B cell (primary cell): Measurements from ENCODE around the gene POU2AF1. TPM values are rescaled to one million over a fixed set of nuclear protein-coding genes. Genes with fewer than 3 reads are reported as not detected.

Source experiments
- ATAC-seq: fragments of 200-7000 bp; cut with Tn5 transposase; one replicate; pipeline ENCODE4 v1.10.0; 2021; ENCODE audit warnings: low read depth, mild to moderate bottlenecking, moderate number of reproducible peaks, moderate library complexity
- CTCF ChIA-PET: fragments of 350-600 bp; sonication (Branson Sonifier 250); formaldehyde crosslinking; loops from one replicate; lab custom pipeline; 2021; ENCODE audit warnings: antibody characterized with exemption, inconsistent platforms; lab: Charles Lee
- POLR2A ChIA-PET: fragments of 350-600 bp; sonication (Branson Sonifier 250); formaldehyde crosslinking; loops from one replicate; lab custom pipeline; 2021; ENCODE audit warnings: antibody characterized with exemption; lab: Charles Lee
- DNase-seq: peaks from one replicate; pipeline ENCODE4 v3.0.0; 2013
- H2AFZ ChIP-seq: 2 replicates; pipeline ENCODE4 v1.6.1; 2012; ENCODE audit warnings: mild to moderate bottlenecking, low read depth, low read length; ENCODE audit not compliant: insufficient read depth, poor library complexity, severe bottlenecking
- H3K27ac ChIP-seq, 2 donors: 1 replicate in 1 of 2; 2 replicates in 1 of 2; pipeline ENCODE4 v1.5.1; 2012 to 2013; ENCODE audit warnings: low read length in 2 of 2, mild to moderate bottlenecking in 2 of 2, moderate library complexity in 1 of 2
- H3K27me3 ChIP-seq, 4 experiments: fragments of 200-600 bp in 1 of 4; sonication (generic) in 1 of 4; replicated peaks in 1 of 4; 1 replicate in 2 of 4; 2 replicates in 2 of 4; pipeline versions ENCODE4 v1.6.1 to v1.7.0; 2013 to 2016; ENCODE audit warnings: low read length in 3 of 4, mild to moderate bottlenecking in 2 of 4, mixed read lengths in 1 of 4, moderate library complexity in 1 of 4; ENCODE audit not compliant: insufficient read depth in 4 of 4, control insufficient read depth in 3 of 4; ENCODE audit errors: control extremely low read depth in 1 of 4
- H3K36me3 ChIP-seq, 2 experiments: replicated peaks in 1 of 2; 1 replicate in 1 of 2; 2 replicates in 1 of 2; pipeline versions ENCODE4 v1.6.1 to v1.7.1; 2013; ENCODE audit warnings: low read length in 1 of 2; ENCODE audit not compliant: insufficient read depth in 2 of 2, control insufficient read depth in 1 of 2; ENCODE audit errors: control extremely low read depth in 1 of 2, extremely low read depth in 1 of 2
- H3K4me1 ChIP-seq, 2 donors: fragments of 200-600 bp in 1 of 2; sonication (generic) in 1 of 2; 1 replicate in 1 of 2; 2 replicates in 1 of 2; pipeline versions ENCODE4 v1.5.1 to v1.6.1; 2013 to 2017; ENCODE audit warnings: low read length in 2 of 2; ENCODE audit not compliant: control insufficient read depth in 2 of 2, insufficient read depth in 2 of 2
- H3K4me2 ChIP-seq: replicated peaks from 2 replicates; pipeline ENCODE3; 2012; ENCODE audit warnings: mild to moderate bottlenecking, low read depth, low read length; ENCODE audit not compliant: poor library complexity, severe bottlenecking
- H3K4me3 ChIP-seq, 5 experiments: fragments of 200-600 bp in 1 of 5; sonication (generic) in 1 of 5; 1 replicate in 3 of 5; 2 replicates in 2 of 5; pipeline versions ENCODE4 v1.5.1 to v1.7.0; 2011 to 2016; ENCODE audit warnings: low read length in 4 of 5, mild to moderate bottlenecking in 4 of 5, low read depth in 2 of 5, control low read depth in 1 of 5, moderate library complexity in 1 of 5; ENCODE audit not compliant: insufficient read depth in 1 of 5; ENCODE audit errors: control extremely low read depth in 1 of 5, extremely low read depth in 1 of 5
- H3K79me2 ChIP-seq: fragments of 200-600 bp; sonication (generic); one replicate; pipeline ENCODE4 v1.6.0; 2016; ENCODE audit warnings: low read length; ENCODE audit not compliant: control insufficient read depth, insufficient read depth
- H3K9ac ChIP-seq: fragments of 200-600 bp; sonication (generic); 2 replicates; pipeline ENCODE4 v1.6.1; 2017; ENCODE audit warnings: mild to moderate bottlenecking, low read length, moderate library complexity
- H3K9me3 ChIP-seq, 3 donors: one replicate each; pipeline versions ENCODE4 v1.6.1 to v1.7.1; 2013; ENCODE audit warnings: low read length in 2 of 3; ENCODE audit not compliant: control insufficient read depth in 2 of 3, insufficient read depth in 1 of 3; ENCODE audit errors: control extremely low read depth in 1 of 3
- H4K20me1 ChIP-seq: 2 replicates; pipeline ENCODE4 v1.6.0; 2012; ENCODE audit warnings: mild to moderate bottlenecking, low read length; ENCODE audit not compliant: insufficient read depth, control insufficient read depth, poor library complexity, severe bottlenecking
- H3K27ac Mint-ChIP-seq: one replicate; pipeline ENCODE4 v1.8.0; 2021; ENCODE audit warnings: mixed read lengths
- H3K27me3 Mint-ChIP-seq: one replicate; pipeline ENCODE4 v1.8.0; 2021; ENCODE audit warnings: mixed read lengths
- H3K4me1 Mint-ChIP-seq: one replicate; pipeline ENCODE4 v1.8.0; 2021; ENCODE audit warnings: mixed read lengths
- H3K4me3 Mint-ChIP-seq: one replicate; pipeline ENCODE4 v1.8.0; 2021; ENCODE audit warnings: mixed read lengths
- H3K9me3 Mint-ChIP-seq: one replicate; pipeline ENCODE4 v1.8.0; 2022; ENCODE audit warnings: mixed read lengths; ENCODE audit not compliant: insufficient read depth
- CTCF ChIP-seq: fragments of 200-600 bp; IDR thresholded peaks from one replicate; pipeline ENCODE4 v1.8.0; 2022; ENCODE audit warnings: antibody characterized with exemption, mild to moderate bottlenecking
- EZH2 ChIP-seq: IDR thresholded peaks from 2 replicates; pipeline ENCODE4 v1.6.1; 2012; ENCODE audit warnings: borderline replicate concordance, low read depth, mild to moderate bottlenecking, moderate library complexity, low read length; ENCODE audit not compliant: insufficient read depth, poor library complexity, severe bottlenecking
- WGBS: methylation state at CpG from one replicate; pipeline ENCODE4 v1.1.5; 2013; ENCODE audit warnings: missing lambda C conversion rate; ENCODE audit not compliant: insufficient coverage; 5-methylcytosine and 5-hydroxymethylcytosine counted together
- intact Hi-C: fragments of 100-400 bp; cut with micrococcal nuclease; formaldehyde crosslinking; loops from one replicate; pipeline ENCODE4 v1.10.0; 2022
- polyA plus RNA-seq: library from polyadenylated mRNA; depleted of rRNA; stranded (reverse); fragments of >200 nt; gene quantifications from 2 replicates; pipeline ENCODE4 v1.2.3, GENCODE V29; 2012
- total RNA-seq, 2 donors: library from RNA; stranded (reverse); fragments of 120-200 nt in 1 of 2; gene quantifications; 1 replicate in 1 of 2; 2 replicates in 1 of 2; pipeline versions ENCODE4 v1.2.3 to v1.2.4, GENCODE V29; 2013 to 2022

The POU2AF1 gene
- total and polyA plus RNA-seq, 2 donors (not counting 1 experiment from before 2014, with no cell fraction given) = 308 to 407 TPM

GRCh38 chr11:111356660-111357048, 22.4 kb downstream of the POU2AF1 start:
- no peak for ATAC-seq
- intact Hi-C loops = no loop called here
- ChIA-PET POLR2A (interaction anchor here (1.3 kb wide), 1 partner anchor 11 kb away, joined by 3 read pairs; no protein-coding TSS in a partner anchor), CTCF (interaction anchor here (0.8 to 32.5 kb wide), 4 partner anchors 11 to 74 kb away, joined by 3 to 922 read pairs (median 4); no protein-coding TSS in a partner anchor)
- Mint-ChIP-seq H3K4me1 (peaks cover 50% of the 10 kb centered on the region), H3K9me3 (no peaks in the 10 kb centered on the region), H3K27me3 (no peaks in the 10 kb centered on the region), H3K27ac (peak overlapping the region; percentile 59), H3K4me3 (no peak overlapping the region)
- no peak for TF ChIP-seq CTCF
- TF ChIP-seq EZH2 = no peak
- Histone ChIP-seq H2AFZ (no peak overlapping the region), H3K27ac (peak overlapping the region in 1 of 2 donors; percentile 71), H3K79me2 (peaks cover 43% of the 10 kb centered on the region), H3K27me3 (no peaks in the 10 kb centered on the region), H3K9ac (no peak overlapping the region), H3K36me3 (peaks cover 0 to 94% of the 10 kb centered on the region in 2 experiments), H3K4me2 (no peak overlapping the region), H3K4me3 (no peak overlapping the region), H4K20me1 (peaks cover 84% of the 10 kb centered on the region), H3K9me3 (peaks cover 0 to 5% (median 0%) of the 10 kb centered on the region in 3 donors), H3K4me1 (peaks cover 41 to 57% of the 10 kb centered on the region in 2 donors)
- no peak for DNase-seq
- WGBS = no CpG with 5 or more reads among the region's 3 CpGs

GRCh38 chr11:111355956-111356659, 23.0 kb downstream of the POU2AF1 start:
- Histone ChIP-seq H3K27ac (peak overlapping the region in 1 of 2 donors; percentile 71), H3K4me1 (peaks cover 35 to 51% of the 10 kb centered on the region in 2 donors), H3K9ac (no peak overlapping the region), H3K36me3 (peaks cover 0 to 94% of the 10 kb centered on the region in 2 experiments), H3K79me2 (peaks cover 38% of the 10 kb centered on the region), H3K27me3 (no peaks in the 10 kb centered on the region), H3K4me2 (no peak overlapping the region), H3K4me3 (no peak overlapping the region), H3K9me3 (peaks cover 0 to 5% (median 0%) of the 10 kb centered on the region in 3 donors), H2AFZ (no peak overlapping the region), H4K20me1 (peaks cover 79% of the 10 kb centered on the region)
- DNase-seq = no peak
- WGBS = 91% methylated on average over 2 of the region's 5 CpGs
- Mint-ChIP-seq H3K4me1 (peaks cover 49% of the 10 kb centered on the region), H3K4me3 (no peak overlapping the region), H3K27me3 (no peaks in the 10 kb centered on the region), H3K9me3 (no peaks in the 10 kb centered on the region), H3K27ac (peak overlapping the region; percentile 86)
- intact Hi-C loops = no loop called here
- ChIA-PET POLR2A (interaction anchor here (0.8 to 1.3 kb wide), 2 partner anchors 11 to 23 kb away, joined by 3 read pairs; partner anchors contain the start of gene POU2AF1), CTCF (interaction anchor here (0.8 to 32.5 kb wide), 4 partner anchors 33 to 90 kb away, joined by 3 to 922 read pairs (median 4); no protein-coding TSS in a partner anchor)
- TF ChIP-seq EZH2 = no peak
- no peak for TF ChIP-seq CTCF
- no peak for ATAC-seq
